T1000 (cell line): Measurements from ENCODE around the gene SOX9.
"Not testable (repeated sequence)": the region's sequence is repeated elsewhere in the genome, so short reads cannot be mapped to it uniquely, and the experiment has no call there.

Source experiments
- DNase-seq: peaks from one replicate; lab custom pipeline; 2025; ENCODE audit warnings: mixed read lengths; lab: John Stamatoyannopoulos, UW

The SOX9 gene

DNA sequence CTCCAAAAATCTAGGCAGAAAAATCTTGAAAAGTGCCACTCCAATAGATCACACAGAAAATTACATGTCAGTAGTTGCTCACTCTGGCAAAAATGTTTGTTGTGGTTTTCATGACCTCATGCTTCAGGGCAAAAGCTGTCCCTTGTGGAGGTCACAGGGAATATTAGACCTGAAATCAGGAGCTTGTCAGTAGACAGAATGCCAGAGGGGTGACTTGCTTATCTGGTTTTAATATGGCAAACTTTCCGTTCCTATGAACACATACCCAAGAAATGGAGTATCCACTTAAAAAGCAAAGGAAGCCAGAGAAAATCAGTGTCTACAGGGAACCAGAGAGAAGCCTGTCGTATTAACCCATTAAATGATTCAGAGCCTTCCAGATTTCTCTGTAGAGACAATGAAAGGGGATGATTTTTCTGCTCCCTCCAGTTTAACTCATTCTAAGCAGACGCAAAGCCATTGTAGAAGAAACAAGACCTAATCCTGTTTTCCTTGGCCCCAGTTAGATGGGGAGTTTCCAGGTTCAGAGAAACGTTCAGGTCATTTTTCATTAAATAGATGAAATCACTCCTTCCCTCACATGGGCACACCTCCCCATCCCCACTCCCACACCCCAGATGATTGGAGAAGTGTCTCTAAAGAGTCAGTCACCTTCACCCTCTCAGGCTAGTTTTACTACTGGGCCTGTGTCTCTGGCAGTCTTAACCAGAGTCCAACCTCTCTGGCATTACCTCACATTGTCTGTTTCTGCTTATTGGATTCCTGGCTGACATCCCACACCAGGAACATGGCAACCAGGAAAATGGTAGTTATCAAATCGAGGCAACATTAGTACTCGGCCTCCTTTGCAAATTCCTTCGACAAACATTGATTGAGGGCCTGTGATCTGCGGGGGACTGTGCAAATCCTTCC is 6.0 kb downstream of the SOX9 start:
- peak; percentile 64 for DNase-seq

DNA sequence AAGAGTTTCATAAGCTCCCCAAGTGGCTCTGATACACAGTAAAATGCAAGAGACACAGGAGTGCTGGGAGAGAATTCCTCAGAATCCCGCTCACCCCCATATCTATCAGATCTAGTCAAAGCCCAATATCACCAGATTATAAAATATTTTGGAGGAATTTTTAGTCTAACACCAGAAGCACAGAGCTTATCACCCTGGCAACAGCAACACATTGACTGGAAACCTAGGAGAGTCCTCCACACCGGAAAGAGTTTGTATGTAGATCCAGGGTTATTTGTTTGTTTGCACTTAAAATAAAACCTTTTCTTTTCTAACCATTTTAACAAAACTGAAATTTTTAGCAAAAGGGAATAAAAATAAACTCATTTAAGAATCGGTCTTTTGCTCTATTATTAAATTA is 7.2 kb downstream of the SOX9 start:
- no peak for DNase-seq

- DNase-seq: no peak
Observed at GRCh38 chr17:72134608-72135394, 14.0 kb downstream of the SOX9 start.

GRCh38 chr17:72135546-72136325 is 14.9 kb downstream of the SOX9 start:
- no peak for DNase-seq

DNA sequence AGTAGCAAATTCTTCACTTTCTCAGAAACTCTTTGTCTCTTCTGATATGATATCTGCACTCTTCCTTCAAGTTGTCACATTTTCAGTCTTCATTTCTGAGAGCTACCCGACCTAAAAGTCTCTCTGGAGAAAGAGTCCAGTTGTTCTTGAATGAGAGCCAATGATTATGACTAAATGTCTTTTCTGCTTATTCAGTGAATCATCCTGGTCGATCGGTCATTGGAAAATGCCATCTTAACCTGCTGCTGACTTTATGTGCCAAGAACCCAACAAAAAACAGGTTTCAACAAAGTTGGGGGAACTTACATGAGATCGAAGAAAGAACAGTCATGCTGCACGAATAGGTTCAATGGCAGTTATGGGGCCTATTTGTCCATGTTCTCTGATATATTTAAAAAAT is 15.9 kb downstream of the SOX9 start:
- DNase-seq: no peak

DNA sequence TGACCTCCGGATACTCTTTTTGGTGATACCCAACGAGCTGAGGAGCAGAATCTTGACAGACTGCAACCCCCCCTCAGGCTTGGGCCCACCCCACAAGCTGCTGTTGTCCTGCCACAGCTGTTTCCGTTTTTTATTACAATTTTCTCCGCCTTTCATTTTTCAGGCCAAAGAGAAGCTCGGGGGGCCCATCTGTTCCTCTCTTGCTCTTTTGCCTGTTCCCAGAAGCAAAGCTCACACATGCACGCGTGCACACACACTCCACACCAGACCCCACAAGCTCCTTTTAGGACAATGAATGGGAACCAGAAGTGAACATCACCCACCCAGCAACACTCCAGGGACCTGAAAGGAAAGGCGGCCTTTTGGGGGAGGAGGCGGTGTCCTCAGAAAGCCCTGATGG is 16.3 kb downstream of the SOX9 start:
- no peak for DNase-seq

- no peak for DNase-seq
Observed at GRCh38 chr17:72139212-72139611, 18.4 kb downstream of the SOX9 start.

GRCh38 chr17:72141336-72141735 is 20.5 kb downstream of the SOX9 start:
- no peak for DNase-seq

GRCh38 chr17:72142097-72142496 is 21.3 kb downstream of the SOX9 start:
- DNase-seq: not testable (repeated sequence)

- no peak for DNase-seq
Observed at GRCh38 chr17:72142614-72143013, 21.8 kb downstream of the SOX9 start.

- DNase-seq: no peak
Observed at GRCh38 chr17:72143245-72143644, 22.4 kb downstream of the SOX9 start.

GRCh38 chr17:72144101-72144500 is 23.3 kb downstream of the SOX9 start:
- no peak for DNase-seq

GRCh38 chr17:72145562-72145961 is 24.7 kb downstream of the SOX9 start:
- DNase-seq: no peak

GRCh38 chr17:72145962-72146361 is 25.1 kb downstream of the SOX9 start:
- DNase-seq: no peak

DNA sequence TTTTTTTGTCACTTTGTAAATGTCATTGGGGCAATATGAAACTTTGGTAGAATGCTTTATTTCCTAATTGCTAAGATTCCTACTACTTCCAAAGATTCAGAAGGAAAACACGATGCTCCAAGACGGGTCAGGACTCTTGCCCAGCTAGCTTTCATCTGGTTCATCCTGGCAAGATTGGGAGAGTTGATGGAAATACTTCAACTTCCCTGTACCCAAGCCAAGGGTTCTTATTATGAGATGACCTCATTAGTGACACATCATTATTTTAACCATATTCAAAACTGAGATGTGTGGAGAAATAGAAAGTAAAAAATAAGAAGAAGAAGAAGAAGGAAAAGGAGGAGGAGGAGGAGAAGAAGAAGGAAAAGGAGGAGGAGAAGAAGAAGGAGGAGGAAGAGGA is 25.6 kb downstream of the SOX9 start:
- no peak for DNase-seq

- no peak for DNase-seq
Observed at GRCh38 chr17:72150632-72151460, 30.0 kb downstream of the SOX9 start.

DNA sequence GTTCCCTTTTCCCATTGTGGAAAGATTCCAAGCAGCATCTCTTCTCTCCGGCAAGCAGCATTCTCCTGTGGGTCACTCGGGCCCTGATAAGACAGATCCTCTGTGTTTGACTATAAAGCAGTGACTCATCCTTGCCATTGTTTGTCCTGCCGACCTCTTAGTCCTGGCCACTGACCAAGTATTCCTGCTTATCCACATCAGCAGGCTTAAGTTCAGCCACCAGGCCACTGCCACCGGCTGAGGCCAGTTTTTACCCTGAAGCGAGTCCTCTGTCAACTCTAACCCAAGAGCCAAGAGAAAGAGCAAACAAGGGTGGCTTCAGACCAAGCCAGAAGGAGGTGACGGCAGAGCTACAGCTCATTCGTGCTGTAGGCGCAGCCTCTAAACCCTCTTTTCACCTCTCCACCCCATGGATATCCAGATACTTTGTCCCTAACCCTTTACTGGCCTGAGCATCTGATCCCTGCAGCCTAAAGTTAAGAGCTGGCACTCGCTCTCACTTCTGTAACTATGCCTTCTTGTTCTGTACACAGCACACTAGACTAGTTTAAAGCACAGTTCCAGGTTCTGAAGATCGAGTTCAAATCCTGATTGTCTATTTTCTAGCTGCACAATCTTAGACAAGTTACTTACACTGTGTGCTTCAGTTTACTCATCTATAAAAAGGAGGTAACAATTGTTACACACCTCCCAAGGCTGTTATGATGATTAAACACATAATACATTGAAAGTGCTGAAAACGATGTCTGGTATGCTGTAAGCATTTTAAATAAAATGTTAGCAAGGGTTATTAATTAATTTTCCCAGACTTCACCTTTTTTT is 31.0 kb downstream of the SOX9 start:
- DNase-seq: peak; percentile 43

GRCh38 chr17:72152387-72152929 is 31.6 kb downstream of the SOX9 start:
- DNase-seq: no peak

DNA sequence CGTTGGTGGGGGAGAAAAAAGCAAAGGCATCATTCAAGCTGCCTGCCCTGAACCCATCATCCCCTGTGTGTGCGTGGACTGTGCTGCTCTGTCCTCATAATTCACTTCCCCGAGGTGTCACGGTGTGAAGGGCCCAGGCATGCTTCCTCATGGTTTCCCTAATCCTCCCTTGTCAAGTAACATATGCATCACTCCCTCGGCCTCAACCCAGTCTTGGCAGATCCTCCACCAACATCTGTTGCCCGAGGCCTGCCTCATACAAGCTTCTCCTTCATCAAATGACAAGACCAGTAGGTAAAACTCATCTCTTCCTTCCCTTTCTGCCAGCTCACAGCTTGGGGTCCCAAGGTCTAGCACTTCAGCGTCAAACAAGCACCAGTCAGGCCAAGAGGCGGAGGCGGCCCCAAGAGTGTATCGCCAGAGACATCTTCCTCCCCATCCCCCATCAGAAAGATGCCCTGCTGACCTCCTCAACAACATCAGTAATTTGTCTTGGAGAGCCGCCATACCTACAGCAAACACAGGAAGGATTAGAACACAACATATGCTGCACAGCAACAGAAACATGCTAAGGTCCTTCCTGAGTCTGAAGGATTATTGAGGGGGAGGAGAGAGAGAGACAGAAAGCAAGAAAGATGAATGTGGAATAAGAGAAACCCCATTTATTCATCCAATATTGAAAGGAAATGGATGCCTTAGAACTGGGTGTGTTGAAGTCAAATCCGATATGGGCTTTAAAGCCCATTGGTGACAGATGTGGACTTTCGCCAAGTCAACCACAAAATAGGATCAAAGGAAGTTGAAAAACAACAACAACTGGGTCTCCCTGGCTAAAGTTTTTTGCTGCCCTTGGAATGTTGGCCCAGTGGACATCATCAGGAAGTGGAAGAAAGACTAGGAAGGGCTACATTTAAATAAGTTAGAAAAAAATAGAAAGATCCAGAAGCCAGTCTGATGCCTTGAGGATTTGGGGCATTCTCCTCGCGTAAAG is 38.4 kb downstream of the SOX9 start:
- no peak for DNase-seq
